Endometrial microvascular endothelial cells (primary cell): ENCODE data around the gene ENDOD1. TPM values are rescaled to one million over a fixed set of nuclear protein-coding genes. Genes with fewer than 3 reads are reported as not detected.
"Not testable (repeated sequence)": the region's sequence is repeated elsewhere in the genome, so short reads cannot be mapped to it uniquely, and the experiment has no call there.

Experiments used
- in situ Hi-C: cut with HindIII; loops from 2 replicates; pipeline ENCODE4 v1.10.0; 2017; ENCODE audit warnings: low sequenced_read_pairs, low pct_unique_long_range_greater_than_20kb; ENCODE audit errors: inconsistent ontology term
- total RNA-seq: library from RNA; depleted of rRNA; stranded (reverse); fragments of >200 nt; gene quantifications from one replicate; pipeline ENCODE4 v1.2.3, GENCODE V29; 2015; ENCODE audit errors: inconsistent ontology term

The ENDOD1 gene
- total RNA-seq, 1 donor from 2014 or later = 30.1 TPM

DNA sequence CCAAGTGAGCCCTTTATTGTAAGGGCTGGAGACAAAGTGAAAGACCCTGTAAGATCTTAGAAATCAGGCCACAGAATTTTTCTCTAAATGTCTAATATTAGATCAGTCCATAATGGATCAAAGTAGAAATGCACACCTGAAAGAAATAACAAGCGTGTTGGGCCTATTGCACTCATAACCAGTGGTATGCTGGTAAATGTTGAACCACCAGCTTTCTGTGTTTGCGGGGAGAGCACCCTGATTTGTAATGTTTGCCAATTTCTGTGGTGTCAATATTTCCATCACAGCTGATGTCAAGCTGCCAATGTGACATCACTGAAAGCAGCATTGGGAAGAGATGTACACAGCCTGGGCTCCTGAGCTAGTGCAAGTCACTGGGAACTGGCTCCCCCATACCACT, 46.2 kb downstream of the ENDOD1 start:
- in situ Hi-C loops = no loop called here

DNA sequence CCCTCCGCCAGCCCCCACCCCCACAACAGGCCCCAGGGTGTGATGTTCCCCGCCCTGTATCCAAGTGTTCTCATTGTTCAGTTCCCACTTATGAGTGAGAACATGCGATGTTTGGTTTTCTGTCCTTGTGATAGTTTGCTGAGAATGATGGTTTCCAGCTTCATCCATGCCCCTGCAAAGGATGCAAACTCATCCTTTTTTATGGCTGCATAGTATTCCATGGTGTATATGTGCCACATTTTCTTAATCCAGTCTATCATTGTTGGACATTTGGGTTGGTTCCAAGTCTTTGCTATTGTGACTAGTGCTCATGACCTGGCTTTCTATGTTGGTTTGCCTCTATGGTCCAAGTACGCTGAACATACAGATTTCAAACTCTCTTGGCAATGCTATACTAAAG, 47.1 kb downstream of the ENDOD1 start:
- in situ Hi-C loops = not testable (repeated sequence)

DNA sequence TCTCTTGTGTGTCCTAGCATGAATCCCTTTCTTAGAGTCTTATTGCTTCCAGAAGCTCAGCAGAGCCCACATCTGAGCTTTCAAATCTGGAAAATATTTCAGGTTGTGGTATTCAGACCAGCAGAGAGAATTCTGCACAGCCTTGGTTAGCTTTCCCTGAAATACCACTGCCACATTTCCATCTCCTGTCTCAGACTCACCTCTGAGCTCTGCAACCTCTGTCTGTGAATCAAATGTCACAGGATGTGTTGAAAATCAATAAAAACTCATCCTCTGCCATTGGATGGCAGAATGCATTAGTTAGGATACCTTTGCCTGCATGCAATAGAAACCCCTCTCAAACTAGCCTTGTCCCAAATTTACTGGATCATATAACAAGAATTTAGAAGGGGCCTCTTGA, 47.7 kb downstream of the ENDOD1 start:
- in situ Hi-C loops = no loop called here

DNA sequence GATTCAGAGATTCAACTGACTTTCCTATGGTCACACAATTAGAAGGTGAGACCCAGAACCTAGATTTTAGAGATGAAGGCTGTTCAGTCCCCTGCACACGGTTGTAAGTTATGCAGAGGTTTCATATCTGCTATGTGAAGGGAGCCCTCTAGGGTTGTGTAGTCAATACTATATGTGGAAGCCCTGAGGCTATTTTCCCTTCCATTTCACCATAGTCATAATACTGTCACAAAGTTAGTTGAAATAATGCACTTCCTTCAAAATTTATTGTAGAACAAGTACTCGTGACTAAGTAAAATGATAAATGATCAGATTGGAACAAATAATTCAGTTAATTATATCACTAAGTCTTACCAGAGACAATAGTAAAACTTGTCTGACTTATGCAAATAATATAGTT, 48.8 kb downstream of the ENDOD1 start:
- in situ Hi-C loops = no loop called here

DNA sequence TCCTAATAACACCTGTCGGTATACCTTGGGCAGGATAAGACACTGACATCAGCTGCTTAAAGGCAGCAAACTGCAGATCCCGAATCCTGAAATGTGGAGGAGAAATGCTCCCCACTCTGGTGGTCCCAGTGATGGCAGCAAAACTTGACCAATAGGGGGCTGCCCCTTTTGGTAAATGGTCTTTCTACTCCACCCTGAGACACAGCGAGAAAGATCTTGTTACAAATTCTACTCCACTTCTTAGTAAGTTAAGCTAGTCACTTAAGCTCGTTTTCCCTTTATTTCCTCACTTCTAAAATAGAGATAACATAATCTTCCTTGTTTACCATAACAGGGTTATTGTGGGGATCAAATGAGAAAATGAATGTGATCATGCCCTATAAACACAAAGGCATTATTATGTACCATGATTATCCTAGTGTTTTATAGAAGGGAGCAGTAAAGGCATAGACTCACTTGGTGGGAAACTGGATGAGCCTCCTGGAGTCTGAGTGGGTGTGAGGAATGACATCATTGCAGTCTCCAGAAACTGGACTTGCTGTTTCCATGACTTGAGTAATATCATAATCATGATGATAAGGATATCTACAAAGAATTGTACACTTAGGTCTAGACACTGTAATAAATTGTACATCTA, 50.9 kb downstream of the ENDOD1 start:
- in situ Hi-C loops = no loop called here

DNA sequence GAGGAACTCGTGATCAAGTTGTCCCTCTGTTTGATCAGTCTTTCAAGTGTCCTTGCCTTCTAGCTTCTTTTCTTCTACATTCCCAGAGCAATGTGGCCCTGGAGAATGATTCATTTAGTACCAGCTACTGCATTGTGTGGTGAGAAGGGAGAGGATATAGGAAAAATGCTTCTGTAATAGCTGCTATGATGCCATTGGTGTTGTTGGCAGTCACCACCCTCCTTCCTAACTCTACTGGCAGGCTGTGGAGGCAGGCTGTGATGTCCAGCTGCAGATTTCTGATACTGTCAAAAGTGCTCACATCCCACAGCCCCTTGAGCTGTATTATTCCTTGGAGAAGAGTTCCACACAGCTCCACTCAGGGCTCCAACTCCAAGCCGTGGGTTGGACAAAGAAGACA, 52.8 kb downstream of the ENDOD1 start:
- in situ Hi-C loops = no loop called here

DNA sequence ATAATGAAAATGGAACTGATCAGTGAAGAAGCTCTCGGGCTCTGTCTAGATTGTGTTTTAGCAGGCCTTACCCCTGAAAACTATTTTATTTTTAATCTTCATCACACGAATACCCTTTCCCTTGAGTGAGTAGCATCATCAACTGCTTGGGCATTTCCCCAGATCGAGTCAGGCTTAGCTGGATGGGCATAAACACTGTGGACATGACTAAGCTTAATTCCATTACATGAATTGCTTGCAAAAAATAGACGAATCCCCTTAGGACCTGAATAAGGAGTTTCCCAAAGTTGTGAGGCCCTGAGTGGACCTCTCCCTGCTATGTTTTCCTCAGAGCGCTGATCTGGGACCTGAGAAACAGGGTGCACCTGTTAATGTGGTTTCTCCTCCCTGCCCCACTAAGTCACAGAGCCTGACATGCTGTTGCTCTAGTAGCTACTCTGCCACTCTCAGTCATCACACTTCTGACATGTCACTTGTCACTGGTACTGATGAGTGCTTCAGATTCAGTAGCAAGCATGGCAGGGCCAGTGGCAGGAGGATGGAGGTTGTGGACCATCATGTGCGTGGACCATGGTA, 53.5 kb downstream of the ENDOD1 start:
- in situ Hi-C loops = no loop called here

DNA sequence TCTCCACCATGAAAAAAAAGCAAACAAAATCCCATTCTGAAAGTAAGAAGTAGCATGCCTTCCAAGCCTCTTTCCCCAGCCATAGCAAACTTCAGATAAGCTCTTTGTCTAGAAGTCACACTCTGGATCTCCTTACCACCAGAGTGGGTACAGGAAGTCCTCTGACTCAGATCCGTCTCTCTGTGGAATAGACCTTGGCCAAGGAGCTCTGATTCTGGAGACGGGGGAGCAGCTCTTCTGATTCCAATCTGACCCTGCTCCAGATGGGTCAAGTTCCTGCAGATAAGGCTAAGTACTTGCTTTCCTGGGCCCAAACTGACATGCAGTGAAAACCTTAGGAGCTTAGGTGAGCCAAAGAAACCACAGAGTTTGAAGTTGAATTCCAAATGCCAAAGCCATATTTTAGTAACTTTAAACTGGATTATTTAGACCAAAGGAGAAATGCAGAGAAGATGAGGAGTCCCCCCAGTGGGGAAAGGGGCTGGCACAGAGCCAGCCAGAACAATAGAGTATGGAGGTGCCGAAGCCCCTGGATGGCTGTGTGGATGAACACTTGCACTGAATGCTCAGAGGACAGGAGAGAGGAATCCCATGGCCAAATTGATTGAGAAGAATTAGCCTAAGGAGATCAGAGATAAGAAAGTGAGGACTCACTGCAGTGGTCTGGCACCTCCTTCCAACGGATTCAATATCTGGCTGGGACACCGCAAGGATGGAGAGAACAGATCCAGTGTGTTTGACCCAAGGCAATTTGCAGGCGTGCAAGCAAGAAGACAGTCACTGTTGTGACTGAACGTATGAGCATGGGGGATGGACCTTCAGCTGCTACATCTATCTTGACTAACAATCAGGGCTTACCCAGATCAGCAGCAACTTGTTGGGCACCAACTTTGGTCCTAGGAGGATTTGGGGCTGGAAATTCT, 54.9 kb downstream of the ENDOD1 start:
- in situ Hi-C loops = no loop called here

DNA sequence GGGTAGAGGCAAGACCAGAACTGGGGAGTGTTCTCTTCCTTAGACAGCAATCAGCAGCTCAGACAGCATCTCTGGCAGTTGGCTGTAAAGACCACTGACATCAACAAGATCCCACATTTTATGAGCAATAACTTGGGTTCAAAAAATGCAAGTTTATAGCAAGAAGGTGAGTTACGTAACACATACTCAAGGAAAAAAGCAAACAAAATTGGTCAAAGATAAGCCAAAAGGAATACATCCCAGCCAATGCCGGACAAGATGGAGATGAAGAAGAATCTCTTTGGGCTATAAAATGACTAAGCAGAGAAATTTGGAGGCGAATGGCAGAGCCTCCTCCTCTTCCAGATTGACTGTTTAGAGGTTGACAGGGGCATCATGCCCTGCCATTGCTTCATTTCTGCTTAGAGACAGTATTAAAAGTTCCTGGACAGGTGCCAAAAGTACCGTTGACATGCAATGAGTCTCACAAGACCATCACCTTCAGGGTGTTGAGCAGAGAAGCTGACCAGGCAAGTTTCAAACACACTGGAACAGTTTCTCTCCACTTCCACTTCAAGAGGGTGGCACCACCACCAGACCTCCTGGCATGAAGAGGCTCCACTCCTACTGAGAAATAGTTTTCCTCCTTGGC, 55.9 kb downstream of the ENDOD1 start:
- in situ Hi-C loops = no loop called here

DNA sequence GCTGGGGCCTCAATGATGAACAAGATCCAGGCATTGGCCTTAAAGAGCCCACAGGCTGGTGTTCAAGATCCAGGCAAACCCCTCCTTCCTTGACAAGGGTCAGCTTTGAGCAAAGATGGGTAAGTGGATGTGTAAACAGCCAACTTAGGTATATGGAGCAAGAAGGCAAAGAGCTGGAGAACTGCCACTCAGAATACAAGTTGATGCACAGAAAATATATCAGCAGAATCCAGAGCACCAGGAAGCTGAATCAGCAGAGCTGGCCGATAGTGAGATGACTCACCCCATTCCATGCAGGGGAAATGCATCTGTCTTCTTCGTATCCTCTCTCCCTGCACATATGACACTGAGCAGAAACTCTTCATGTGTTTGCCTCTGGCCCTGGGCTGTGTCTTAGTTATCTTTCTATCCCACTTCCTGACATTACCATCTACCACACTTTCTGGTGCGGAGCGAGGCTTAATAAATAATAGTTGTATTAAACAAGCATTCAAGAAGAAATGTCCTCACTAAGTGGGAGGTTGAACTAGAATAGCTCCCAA, 57.8 kb downstream of the ENDOD1 start:
- in situ Hi-C loops = no loop called here

DNA sequence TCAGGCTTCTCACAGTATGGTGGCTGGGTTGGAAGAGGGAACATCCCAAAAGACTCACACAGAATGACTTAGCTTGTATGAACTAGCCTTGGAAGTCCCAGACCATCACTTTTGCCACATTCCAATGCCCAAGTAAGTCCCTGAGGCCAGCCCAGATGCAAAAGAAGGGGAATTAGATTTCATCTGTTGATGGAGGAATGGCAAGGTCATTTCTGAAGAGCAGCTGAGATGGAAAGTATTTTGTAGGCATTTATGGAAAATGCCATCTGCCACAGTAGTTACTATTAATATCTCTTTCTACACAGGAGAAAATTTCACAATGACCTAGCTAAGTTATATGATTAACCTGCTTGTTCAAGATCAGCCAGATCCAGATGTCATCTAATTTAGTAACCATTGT, 58.8 kb downstream of the ENDOD1 start:
- in situ Hi-C loops = no loop called here

DNA sequence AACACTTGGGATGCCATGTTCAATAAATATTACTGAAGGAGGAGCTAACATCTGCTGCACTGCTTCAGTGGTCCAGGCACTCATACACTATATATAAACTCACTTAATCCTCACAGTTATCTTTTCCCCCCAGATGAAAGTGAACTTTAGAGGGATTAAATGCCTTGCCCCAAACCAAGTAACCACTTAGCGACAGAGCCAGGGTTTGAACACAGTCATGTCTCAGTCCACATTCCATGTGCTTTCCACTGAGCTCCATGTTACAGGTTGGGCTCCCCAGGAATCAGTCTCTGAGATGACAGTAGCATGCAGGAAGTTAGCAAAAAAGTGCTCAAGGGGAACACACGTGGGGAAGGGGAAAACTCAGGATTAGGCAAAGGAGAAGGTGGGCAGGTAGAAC, 59.3 kb downstream of the ENDOD1 start:
- in situ Hi-C loops = no loop called here

DNA sequence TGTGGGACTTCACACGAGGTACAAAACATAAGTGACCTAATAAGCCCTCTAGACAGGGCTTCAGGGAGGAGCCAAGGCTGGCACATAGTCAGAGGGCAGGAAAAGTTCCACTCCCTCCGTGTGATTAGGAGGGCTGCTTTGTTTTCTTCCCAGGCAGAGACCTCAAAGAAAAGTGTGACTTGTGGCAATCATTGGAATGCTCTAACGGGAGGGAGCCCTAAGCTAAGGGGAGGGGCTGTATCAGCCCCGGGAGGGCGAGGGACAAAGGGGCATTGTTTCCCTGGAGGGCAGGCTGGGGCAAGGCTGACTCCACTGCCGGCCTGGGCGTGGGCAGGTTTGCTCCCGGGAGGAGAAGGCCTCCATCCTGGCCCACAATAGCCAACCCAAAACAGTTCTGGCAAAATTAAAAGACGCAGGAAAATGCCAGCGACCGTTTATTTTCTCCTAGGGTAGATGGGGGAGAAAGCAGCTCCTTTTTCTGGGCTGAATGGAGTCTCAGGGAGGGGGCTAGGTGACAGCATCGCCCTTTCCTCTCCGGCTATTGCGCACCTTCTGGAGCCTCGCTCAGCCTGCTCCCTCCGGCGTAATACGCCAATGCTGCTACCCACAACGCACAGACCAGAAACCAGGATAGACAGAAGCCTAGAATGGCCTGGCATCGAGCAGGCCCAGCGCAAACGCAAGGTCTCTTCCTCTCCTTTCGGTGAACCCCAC, 60.2 kb downstream of the ENDOD1 start:
- in situ Hi-C loops = no loop called here

DNA sequence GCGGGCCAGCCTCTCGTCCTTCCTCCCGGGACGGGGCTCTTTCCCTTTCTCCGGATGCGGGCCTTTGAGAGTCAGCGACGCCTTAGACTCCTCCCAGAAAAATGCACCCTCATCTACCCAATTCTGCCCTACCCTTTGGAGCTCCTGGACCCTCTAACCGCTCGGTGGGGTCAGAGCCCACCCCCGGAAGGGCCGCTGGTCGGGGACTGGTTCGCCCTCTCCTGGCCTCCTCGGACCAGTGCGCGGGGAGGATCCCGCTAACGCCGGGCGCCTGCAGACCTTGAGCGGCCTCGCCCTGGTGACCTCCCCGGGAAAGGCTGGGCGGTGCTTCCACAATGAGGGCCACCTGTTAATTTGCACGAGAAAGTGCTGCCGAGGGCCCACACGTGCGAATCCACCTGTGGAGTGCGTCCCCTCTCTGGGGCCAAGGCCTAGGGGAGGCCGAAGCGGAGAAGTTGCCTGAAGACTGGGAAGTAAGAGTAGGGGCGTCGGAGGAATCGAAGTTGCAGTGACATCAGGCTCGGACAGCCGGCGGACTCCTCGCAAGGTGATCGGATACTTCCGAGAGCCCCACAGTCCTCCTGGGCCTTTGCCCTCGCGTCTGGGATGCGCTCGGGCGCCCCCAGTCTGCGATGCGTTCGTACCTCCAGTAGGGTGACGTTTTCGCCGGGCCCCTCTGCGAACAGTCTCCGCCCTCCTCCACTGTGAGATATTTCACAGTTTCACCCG, 61.5 kb downstream of the ENDOD1 start:
- in situ Hi-C loops = no loop called here

DNA sequence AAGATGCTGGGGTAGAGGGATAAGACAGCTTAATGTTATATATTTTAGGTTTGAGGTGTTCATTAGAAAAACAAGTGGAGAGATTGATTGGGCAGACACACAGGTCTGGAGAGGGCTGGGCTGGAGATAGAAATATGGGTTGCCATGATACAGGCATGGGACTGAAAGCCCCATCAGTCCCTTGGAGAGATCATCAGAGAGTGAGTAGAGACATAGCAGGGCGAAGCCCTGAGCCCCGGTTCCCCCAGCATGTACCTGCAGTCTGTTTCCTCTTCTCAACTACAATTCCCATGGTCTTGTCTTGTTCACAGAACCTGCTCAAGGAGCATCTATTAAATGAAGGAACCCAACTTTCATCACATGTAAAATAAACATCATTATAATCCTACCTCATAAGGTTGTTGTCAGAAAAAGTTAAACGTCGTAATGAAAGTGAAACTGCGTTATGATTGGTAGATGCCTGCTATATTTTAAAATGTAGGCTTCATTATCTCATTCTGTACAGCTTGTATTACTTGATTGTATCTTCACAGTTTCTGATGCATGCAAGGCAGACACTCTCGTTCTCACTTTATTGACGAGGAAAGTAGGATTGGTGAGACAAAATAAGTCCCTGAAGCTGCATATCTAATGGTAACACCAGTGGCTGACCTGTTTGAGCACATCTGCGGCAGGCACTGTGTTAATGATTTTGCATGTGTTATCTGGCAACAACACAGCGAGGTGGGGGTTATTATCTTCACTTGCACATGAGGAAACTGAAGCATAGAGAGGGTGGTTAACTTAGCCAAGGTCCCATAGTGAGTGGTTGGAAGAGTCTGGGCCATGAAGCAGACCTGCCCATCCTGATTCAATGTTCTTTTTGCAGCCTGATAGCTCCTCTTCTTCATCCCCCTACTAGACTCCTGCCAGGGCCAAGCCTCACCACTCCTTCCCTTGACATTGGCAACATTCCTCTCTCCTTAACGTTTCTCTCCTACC, 63.5 kb downstream of the ENDOD1 start:
- in situ Hi-C loops = no loop called here

DNA sequence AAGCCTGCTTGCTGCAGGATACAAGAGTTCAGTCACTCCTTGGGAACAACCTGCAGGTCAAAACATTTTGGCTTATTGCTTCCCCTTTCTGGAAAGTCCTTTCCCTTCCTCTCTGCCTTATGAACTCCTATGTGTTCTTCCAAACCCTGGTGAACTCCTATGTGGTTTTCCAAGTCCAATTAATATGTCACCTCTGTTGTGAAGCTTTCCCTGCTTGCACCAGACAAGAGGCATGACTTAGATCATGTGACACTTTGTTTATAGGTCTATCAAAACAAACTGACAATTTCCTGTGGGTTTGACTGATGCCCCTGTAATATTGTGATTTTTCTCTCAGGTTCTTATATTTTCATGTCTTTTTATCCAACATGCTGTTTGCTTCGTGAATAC, 64.2 kb downstream of the ENDOD1 start:
- in situ Hi-C loops = no loop called here

DNA sequence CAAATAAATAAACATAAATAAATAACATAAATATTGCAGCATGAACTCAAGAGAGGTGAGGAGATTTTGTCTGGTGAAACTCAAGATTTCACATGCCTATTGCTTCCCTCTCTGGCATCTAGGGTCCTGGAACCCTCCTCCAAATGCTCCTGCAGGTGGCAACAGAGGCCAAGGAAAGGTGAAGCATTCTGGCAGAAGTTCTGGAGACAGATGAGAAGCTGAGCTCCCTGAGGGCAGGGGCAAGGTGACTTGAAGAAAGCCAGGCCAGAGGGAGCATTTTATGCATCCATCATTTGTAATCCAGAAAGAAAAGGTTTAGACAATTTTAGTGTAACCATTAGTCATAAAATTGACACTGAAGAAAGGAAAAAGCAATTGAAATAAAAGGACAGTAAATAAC, 64.9 kb downstream of the ENDOD1 start:
- in situ Hi-C loops = no loop called here
